ENCODE measurements around the gene LYSMD2.

Gene LYSMD2

GRCh38 chr15:51718746-51719145, 18.7 kb downstream of the LYSMD2 start:
- no peak for DNase-seq

DNA sequence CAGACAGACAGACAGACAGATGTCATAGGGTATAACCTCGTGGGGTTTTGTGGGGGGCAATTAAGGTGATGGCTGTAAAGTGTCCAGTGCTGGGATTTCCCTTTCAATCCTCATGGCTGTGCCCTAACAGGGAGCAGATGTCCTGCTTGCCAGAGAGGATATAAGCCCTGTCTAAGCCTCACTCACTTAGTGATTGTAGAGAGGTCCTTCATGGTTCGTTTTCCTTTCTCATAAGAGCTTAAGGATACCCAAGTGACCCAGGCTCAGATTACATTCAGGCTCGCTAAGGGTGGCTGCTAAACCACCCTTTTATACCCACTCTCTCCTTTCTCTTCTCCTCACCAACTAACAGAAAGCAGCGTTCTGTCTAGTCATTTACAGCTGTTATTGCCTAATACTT, 19.2 kb downstream of the LYSMD2 start:
- no peak for DNase-seq

- no peak for DNase-seq
Measured at GRCh38 chr15:51714911-51715310, 22.5 kb downstream of the LYSMD2 start.

GRCh38 chr15:51714162-51714561, 23.3 kb downstream of the LYSMD2 start:
- no peak for DNase-seq

DNA sequence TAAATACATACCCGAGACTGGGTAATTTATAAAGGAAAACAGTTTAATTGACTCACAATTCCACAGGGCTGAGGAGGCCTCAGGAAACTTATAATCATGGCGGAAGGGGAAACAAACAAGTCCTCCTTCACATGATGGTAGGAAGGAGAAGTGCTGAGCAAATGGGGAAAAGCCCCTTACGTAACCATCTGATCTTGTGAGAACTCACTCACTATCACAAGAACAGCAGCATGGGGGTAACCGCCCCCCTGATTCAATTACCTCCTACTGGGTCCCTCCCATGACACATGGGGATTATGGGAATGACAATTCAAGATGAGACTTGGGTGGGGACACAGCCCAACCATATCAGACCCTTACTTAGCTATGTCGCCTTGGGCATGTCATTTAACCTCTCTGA, 28.4 kb downstream of the LYSMD2 start:
- DNase-seq, result no peak

- no peak for DNase-seq
Measured at GRCh38 chr15:51708013-51708412, 29.4 kb downstream of the LYSMD2 start.

DNA sequence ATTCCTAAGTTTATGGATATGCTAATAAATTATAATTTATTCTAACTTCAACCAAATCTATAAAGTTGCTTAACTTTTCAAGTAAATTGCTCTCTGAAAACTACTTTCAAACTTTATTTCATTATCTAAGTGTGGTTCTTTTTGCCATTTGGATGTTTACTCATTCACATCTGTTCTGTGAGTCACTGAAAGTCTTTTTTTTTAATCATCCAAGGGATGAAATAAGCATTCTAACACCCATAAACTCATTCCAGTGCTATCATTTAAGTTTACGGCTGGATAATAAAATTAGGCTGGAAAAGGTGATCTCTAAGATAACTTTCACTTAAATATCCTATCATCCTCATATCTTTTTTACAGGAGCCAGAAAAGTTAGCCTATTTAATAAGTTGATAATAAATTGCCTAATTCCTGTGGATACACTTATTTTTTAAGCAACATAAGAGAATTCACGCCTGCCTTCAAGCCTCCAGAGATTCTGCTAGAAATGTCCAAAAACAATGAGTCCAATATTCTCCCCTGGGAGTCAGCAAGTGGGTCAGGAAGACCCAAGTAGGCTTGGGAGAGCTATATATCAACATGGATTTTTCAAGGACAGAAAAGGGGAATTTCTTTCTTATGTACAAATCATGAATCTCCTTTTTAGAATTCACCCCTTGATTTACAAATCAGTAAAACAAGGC, 30.4 kb downstream of the LYSMD2 start:
- no peak for DNase-seq

GRCh38 chr15:51706291-51706690, 31.2 kb downstream of the LYSMD2 start:
- DNase-seq, result no peak

DNA sequence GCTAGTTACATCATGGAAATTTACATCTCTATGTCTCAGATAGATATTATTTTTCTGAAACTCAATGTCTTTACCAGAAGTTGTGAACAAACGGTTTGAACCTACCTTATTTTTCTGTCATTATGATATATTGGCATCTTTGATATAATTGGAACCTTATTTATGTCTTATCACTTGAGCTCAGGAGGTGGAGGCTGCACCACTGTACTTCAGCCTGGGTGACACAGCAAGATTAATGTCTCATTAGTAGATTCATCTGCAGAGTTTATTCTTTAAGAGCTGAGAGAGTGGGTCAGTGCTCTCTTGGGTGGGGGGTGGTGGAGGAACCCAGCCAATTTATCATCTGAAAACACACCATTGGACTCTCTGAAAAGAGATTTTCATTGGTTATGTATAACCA, 34.7 kb downstream of the LYSMD2 start:
- DNase-seq, result no peak

GRCh38 chr15:51699373-51699772, 38.1 kb downstream of the LYSMD2 start:
- no peak for DNase-seq

- no peak for DNase-seq
Measured at GRCh38 chr15:51697163-51697562, 40.3 kb downstream of the LYSMD2 start.

DNA sequence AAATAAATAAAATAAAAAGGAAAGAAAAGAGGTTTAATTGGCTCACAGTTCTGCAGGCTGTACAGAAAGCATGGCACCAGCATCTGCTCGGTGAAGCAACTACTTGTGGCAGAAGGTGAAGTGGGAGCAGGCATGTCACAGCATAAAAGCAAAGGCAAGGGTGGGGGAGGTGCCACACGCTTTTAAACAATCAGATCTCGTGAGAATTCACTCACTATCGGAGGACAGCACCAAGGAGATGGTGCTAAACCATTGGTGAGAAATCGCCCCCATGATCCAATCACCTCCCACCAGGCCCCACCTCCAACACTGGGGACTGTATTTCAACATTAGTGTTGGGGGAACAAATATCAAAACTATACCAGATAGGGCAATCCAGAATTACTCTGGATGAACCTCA, 40.9 kb downstream of the LYSMD2 start:
- DNase-seq, result no peak

DNA sequence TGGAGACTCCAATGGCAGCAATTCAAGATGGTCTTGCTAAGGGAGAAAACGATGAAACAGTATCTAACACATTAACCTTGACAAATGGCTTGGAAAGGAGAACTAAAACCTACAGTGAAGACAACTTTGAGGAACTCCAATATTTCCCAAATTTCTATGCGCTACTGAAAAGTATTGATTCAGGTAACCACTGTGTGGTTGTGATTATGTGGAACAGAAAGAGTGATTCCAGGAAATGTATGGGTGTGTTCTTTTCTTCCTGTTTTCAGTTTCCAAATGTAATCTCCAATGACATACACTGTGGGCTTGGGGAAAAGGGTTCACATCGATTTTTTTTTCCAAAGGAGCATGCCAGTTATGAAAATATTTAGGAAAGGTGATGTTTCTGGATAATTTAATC, 45.3 kb downstream of the LYSMD2 start:
- DNase-seq, result no peak

- DNase-seq, result no peak
Measured at GRCh38 chr15:51688863-51689262, 48.6 kb downstream of the LYSMD2 start.

DNA sequence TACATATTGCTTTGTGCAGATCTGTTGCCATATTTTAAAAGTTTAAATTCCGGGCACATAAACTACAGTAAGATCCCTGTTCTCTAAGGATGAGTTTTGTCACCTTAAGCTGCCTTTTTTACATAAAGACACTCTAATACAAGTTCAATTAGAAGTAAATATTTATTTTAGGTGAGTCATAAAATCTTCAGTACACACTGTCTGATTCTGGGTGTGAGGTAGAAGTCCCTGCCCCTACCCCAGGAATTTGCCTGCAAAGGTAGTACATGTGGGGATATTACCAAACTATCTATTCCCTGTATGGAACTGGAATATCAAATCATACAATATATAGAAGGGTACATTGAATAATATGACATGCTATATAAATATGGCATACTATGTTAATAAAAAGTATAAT, 49.9 kb downstream of the LYSMD2 start:
- no peak for DNase-seq

- DNase-seq, result peak; percentile 36 to 44
Measured at GRCh38 chr15:51681303-51681963, 56.0 kb downstream of the LYSMD2 start, which contains the start of gene SCG3. Gene SCG3, plus strand, starts transcription at chr15:51681503. Its CDS starts 253 bp downstream, at chr15:51681756.

- DNase-seq, result no peak
Measured at GRCh38 chr15:51680321-51680720, 57.1 kb downstream of the LYSMD2 start.

DNA sequence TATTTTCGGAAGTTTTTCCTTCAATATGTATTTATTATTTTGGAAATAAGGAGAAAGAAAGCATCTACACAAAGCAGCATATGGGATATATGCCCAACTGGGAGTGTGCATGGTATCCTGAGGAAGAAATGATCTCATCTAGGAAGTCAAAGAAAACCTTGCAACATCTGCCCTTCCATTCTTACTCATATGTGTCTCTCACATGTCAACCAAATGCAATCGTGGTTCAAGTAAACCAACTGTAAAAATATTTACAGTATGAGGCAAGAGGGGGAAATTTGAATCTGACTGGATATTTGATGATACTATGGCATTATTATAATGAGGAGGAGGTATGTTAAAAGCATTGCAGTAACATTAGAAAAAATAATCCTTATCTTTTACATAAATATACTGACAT, 59.4 kb downstream of the LYSMD2 start:
- DNase-seq, result no peak

DNA sequence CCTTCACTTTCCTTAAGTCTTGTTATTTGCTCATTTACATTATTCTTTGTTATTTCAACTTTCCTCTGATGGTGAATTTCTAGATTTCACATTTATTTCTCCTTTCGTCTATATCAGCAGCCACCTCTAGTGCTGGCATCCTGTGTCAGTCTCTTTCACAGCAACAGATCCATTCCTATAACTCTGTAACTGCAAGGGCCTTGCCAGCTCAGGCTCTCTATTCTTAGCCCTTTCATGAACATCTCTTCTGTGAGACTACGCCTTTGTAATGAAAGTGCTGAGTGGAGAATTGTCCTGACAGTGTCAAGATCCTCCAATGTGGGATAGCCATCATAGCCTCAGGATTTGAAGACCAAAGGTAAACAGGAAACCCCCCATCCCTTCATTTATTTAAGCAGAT, 60.0 kb downstream of the LYSMD2 start:
- no peak for DNase-seq

DNA sequence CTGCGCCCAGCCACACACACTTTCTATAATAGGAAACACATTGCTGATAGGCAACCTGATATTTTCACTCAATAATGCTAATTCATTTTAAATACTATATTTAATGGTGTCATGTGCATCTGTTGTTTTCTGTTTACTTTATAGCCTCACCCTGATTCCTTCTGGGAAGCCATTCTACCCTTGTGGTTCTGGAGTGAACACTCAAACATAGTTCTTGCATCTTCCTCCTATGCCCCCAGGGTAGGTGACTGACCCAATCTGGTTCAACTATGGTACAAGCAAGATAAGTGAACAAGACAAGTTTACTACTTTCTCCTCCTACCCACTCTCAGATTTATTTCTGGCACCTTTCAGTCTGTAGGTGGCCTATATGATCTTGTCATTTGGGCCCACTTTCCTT, 60.4 kb downstream of the LYSMD2 start:
- DNase-seq, result no peak

- DNase-seq, result no peak
Measured at GRCh38 chr15:51675234-51675633, 62.2 kb downstream of the LYSMD2 start.
